Neural progenitor cell (in vitro differentiated cells): Measurements from ENCODE around the gene RBMS2. TPM values are rescaled to one million over a fixed set of nuclear protein-coding genes. Genes with fewer than 3 reads are reported as not detected.

Source experiments
- DNase-seq: peaks from one replicate; pipeline ENCODE4 v3.0.0-alpha.2; 2016; ENCODE audit warnings: low spot score
- H2AFZ ChIP-seq: fragments of 200-600 bp; sonication (generic); replicated peaks from 2 replicates; pipeline ENCODE4 v1.6.1; 2016; ENCODE audit warnings: antibody characterized with exemption
- H3F3A ChIP-seq: fragments of 200-600 bp; sonication (generic); 2 replicates; pipeline ENCODE4 v1.6.1; 2016; ENCODE audit warnings: antibody characterized with exemption, low read depth
- H3K27ac ChIP-seq: fragments of 200-600 bp; sonication (generic); 2 replicates; pipeline ENCODE4 v1.5.1; 2016; ENCODE audit warnings: mild to moderate bottlenecking
- H3K27me3 ChIP-seq: fragments of 200-600 bp; sonication (generic); 2 replicates; pipeline ENCODE4 v1.6.1; 2016; ENCODE audit warnings: mild to moderate bottlenecking, moderate library complexity
- H3K36me3 ChIP-seq: fragments of 200-600 bp; sonication (generic); 2 replicates; pipeline ENCODE4 v1.5.1; 2016
- H3K4me1 ChIP-seq: fragments of 200-600 bp; sonication (generic); 2 replicates; pipeline ENCODE4 v1.6.1; 2016; ENCODE audit warnings: mixed run types
- H3K4me2 ChIP-seq: fragments of 200-600 bp; sonication (generic); 2 replicates; pipeline ENCODE4 v1.6.1; 2016
- H3K4me3 ChIP-seq: fragments of 200-600 bp; sonication (generic); 2 replicates; pipeline ENCODE4 v1.5.1; 2016
- H3K79me2 ChIP-seq: fragments of 200-600 bp; sonication (generic); 2 replicates; pipeline ENCODE4 v1.6.1; 2016; ENCODE audit warnings: low read depth
- H3K9ac ChIP-seq: fragments of 200-600 bp; sonication (generic); 2 replicates; pipeline ENCODE4 v1.6.1; 2016
- H3K9me3 ChIP-seq: fragments of 200-600 bp; sonication (generic); 2 replicates; pipeline ENCODE4 v1.5.1; 2016; ENCODE audit warnings: low read depth
- H4K20me1 ChIP-seq: fragments of 200-600 bp; sonication (generic); 2 replicates; pipeline ENCODE4 v1.6.1; 2016; ENCODE audit warnings: low read depth
- H3K27ac Mint-ChIP-seq: 3 replicates; pipeline ENCODE4 v1.8.0; 2021; ENCODE audit warnings: mixed read lengths
- H3K27me3 Mint-ChIP-seq: 2 replicates; pipeline ENCODE4 v1.8.0; 2022; ENCODE audit warnings: low read depth, mild to moderate bottlenecking, inconsistent platforms, moderate library complexity, mixed read lengths; ENCODE audit not compliant: insufficient read depth
- H3K36me3 Mint-ChIP-seq: 3 replicates; pipeline ENCODE4 v1.8.0; 2021; ENCODE audit warnings: mixed read lengths
- H3K4me1 Mint-ChIP-seq: 3 replicates; pipeline ENCODE4 v1.8.0; 2021; ENCODE audit warnings: mixed read lengths
- H3K4me3 Mint-ChIP-seq: 3 replicates; pipeline ENCODE4 v1.8.0; 2021; ENCODE audit warnings: mild to moderate bottlenecking, moderate library complexity, mixed read lengths
- H3K9me3 Mint-ChIP-seq: 3 replicates; pipeline ENCODE4 v1.8.0; 2020; ENCODE audit warnings: mixed read lengths
- CTCF ChIP-seq: fragments of 200-600 bp; sonication (generic); IDR thresholded peaks from 2 replicates; pipeline ENCODE4 v1.5.1; 2017; ENCODE audit warnings: antibody characterized with exemption, mild to moderate bottlenecking
- EZH2 ChIP-seq: fragments of 200-600 bp; sonication (generic); IDR thresholded peaks from 2 replicates; pipeline ENCODE4 v1.6.1; 2017; ENCODE audit warnings: antibody characterized with exemption, mild to moderate bottlenecking, moderate library complexity
- EZH2phosphoT487 ChIP-seq: fragments of 200-600 bp; sonication (generic); IDR thresholded peaks from 2 replicates; pipeline ENCODE4 v1.6.1; 2017; ENCODE audit warnings: antibody characterized with exemption
- total RNA-seq: library from RNA; depleted of rRNA; stranded (reverse); fragments of >200 nt; gene quantifications from 2 replicates; pipeline ENCODE4 v1.2.3, GENCODE V29; 2015; ENCODE audit warnings: low replicate concordance

The RBMS2 gene
- total RNA-seq, 1 donor from 2014 or later: 12.9 TPM

GRCh38 chr12:56634242-56634836 is 112.7 kb downstream of the RBMS2 start:
- no peaks in the 10 kb centered on the region for H3K9me3 ChIP-seq
- no peaks in the 10 kb centered on the region for H3K36me3 ChIP-seq
- Mint-ChIP-seq H3K4me3 (peak overlapping the region; percentile 99), H3K36me3 (peaks cover 14% of the 10 kb centered on the region), H3K27me3 (peaks cover 4% of the 10 kb centered on the region), H3K9me3 (no peaks in the 10 kb centered on the region), H3K4me1 (peaks cover 73% of the 10 kb centered on the region), H3K27ac (peak overlapping the region; percentile 94)
- peak overlapping the region; percentile 5 for H2AFZ ChIP-seq
- no peaks in the 10 kb centered on the region for H3K27me3 ChIP-seq
- DNase-seq: peak; percentile 77
- TF ChIP-seq EZH2phosphoT487 (no peak), CTCF (no peak), EZH2 (no peak)
- peak overlapping the region; percentile 76 for H3K27ac ChIP-seq
- H3K79me2 ChIP-seq: peaks cover 53% of the 10 kb centered on the region
- H3K4me2 ChIP-seq: peak overlapping the region; percentile 88
- peaks cover 35% of the 10 kb centered on the region for H3K4me1 ChIP-seq
- H3K9ac ChIP-seq: peak overlapping the region; percentile 36
- H3F3A ChIP-seq: peaks cover 80% of the 10 kb centered on the region
- H3K4me3 ChIP-seq: peak overlapping the region; percentile 88
- H4K20me1 ChIP-seq: peaks cover 28% of the 10 kb centered on the region

GRCh38 chr12:56634837-56635791 is 113.5 kb downstream of the RBMS2 start:
- TF ChIP-seq EZH2phosphoT487: no peak
- TF ChIP-seq CTCF: peak; percentile 52
- no peaks in the 10 kb centered on the region for H3K9me3 Mint-ChIP-seq
- Histone ChIP-seq H3K4me2 (peak overlapping the region; percentile 88), H3F3A (peaks cover 85% of the 10 kb centered on the region), H3K27ac (peak overlapping the region; percentile 76), H3K4me3 (peak overlapping the region; percentile 88), H3K9ac (peak overlapping the region; percentile 36), H3K36me3 (no peaks in the 10 kb centered on the region), H3K4me1 (peaks cover 35% of the 10 kb centered on the region), H4K20me1 (peaks cover 23% of the 10 kb centered on the region), H3K9me3 (no peaks in the 10 kb centered on the region), H3K79me2 (peaks cover 45% of the 10 kb centered on the region), H2AFZ (peak overlapping the region; percentile 5), H3K27me3 (no peaks in the 10 kb centered on the region)
- peaks cover 72% of the 10 kb centered on the region for H3K4me1 Mint-ChIP-seq
- peak; percentile 86 for DNase-seq
- H3K4me3 Mint-ChIP-seq: peak overlapping the region; percentile 99
- H3K27me3 Mint-ChIP-seq: peaks cover 8% of the 10 kb centered on the region
- peaks cover 20% of the 10 kb centered on the region for H3K36me3 Mint-ChIP-seq
- H3K27ac Mint-ChIP-seq: peak overlapping the region; percentile 94

GRCh38 chr12:56635806-56636674 is 114.4 kb downstream of the RBMS2 start:
- H4K20me1 ChIP-seq: peaks cover 23% of the 10 kb centered on the region
- H2AFZ ChIP-seq: no peak overlapping the region
- Mint-ChIP-seq H3K36me3 (peaks cover 23% of the 10 kb centered on the region), H3K4me3 (peak overlapping the region; percentile 99), H3K9me3 (no peaks in the 10 kb centered on the region), H3K4me1 (peaks cover 64% of the 10 kb centered on the region), H3K27me3 (peaks cover 8% of the 10 kb centered on the region), H3K27ac (peak overlapping the region; percentile 76)
- TF ChIP-seq CTCF: no peak
- no peak for TF ChIP-seq EZH2
- no peak for TF ChIP-seq EZH2phosphoT487
- H3K79me2 ChIP-seq: peaks cover 43% of the 10 kb centered on the region
- DNase-seq: peak; percentile 79
- H3F3A ChIP-seq: peaks cover 88% of the 10 kb centered on the region
- H3K4me1 ChIP-seq: peaks cover 32% of the 10 kb centered on the region
- no peaks in the 10 kb centered on the region for H3K36me3 ChIP-seq
- H3K9ac ChIP-seq: no peak overlapping the region
- no peaks in the 10 kb centered on the region for H3K27me3 ChIP-seq
- peak overlapping the region; percentile 88 for H3K4me3 ChIP-seq
- H3K4me2 ChIP-seq: peak overlapping the region; percentile 88
- H3K9me3 ChIP-seq: no peaks in the 10 kb centered on the region
- H3K27ac ChIP-seq: peak overlapping the region; percentile 53
